ENCODE data around the gene TBRG1. TPM values are rescaled to one million over a fixed set of nuclear protein-coding genes. Genes with fewer than 3 reads are reported as not detected.

The TBRG1 gene
- total RNA-seq, 2 experiments from 2014 or later, result 39.6 to 47.4 TPM

GRCh38 chr11:124627546-124627945 lies 4.9 kb downstream of the TBRG1 start:
- H3K4me3 Mint-ChIP-seq, result no peak overlapping the region
- ChIA-PET CTCF (interaction anchor here (0.5 kb wide), 1 partner anchor 1733 kb away, joined by 3 read pairs; no protein-coding TSS in a partner anchor), POLR2A (interaction anchor here (0.7 kb wide), 1 partner anchor 69 kb away, joined by 3 read pairs; no protein-coding TSS in a partner anchor)
- no peaks in the 10 kb centered on the region for H3K27me3 Mint-ChIP-seq
- H3K9me3 Mint-ChIP-seq, result no peaks in the 10 kb centered on the region
- peaks cover 23% of the 10 kb centered on the region for H3K4me1 Mint-ChIP-seq
- no peak overlapping the region for H3K27ac Mint-ChIP-seq
- H3K36me3 Mint-ChIP-seq (ENCODE audit: low read depth), result peaks cover 59% of the 10 kb centered on the region
- DNase-seq, result no peak

DNA sequence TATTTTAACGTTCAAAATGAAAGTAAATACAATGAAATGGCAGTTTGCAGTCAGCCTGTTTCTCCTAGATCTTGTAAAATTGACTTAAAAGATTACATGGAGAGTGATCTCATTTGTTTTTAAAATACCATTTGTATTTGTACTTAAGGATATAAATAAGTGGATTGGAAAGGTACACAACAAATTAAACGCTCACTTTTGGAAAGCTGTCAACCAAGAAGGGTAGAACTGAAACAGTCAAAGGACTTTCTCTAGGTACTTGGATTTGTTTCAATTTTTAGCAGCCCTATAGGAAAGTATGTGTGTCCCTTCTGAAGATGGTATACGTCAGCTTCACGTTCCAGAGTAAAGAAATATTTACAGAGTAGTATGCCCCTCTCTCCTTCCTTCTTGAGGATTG lies 7.3 kb downstream of the TBRG1 start:
- H3K9me3 Mint-ChIP-seq, result no peaks in the 10 kb centered on the region
- H3K36me3 Mint-ChIP-seq (ENCODE audit: low read depth), result peaks cover 69% of the 10 kb centered on the region
- POLR2A ChIA-PET, result no interaction called here
- no peak overlapping the region for H3K27ac Mint-ChIP-seq
- CTCF ChIA-PET, result interaction anchor here (0.9 to 2.7 kb wide), 2 partner anchors 9 to 13 kb away, joined by 3 to 11 read pairs; no protein-coding TSS in a partner anchor
- no peak for DNase-seq
- H3K4me3 Mint-ChIP-seq, result no peak overlapping the region
- peaks cover 11% of the 10 kb centered on the region for H3K4me1 Mint-ChIP-seq
- no peaks in the 10 kb centered on the region for H3K27me3 Mint-ChIP-seq

GRCh38 chr11:124633355-124633754 lies 10.7 kb downstream of the TBRG1 start:
- H3K27ac Mint-ChIP-seq, result no peak overlapping the region
- ChIA-PET POLR2A (no interaction called here), CTCF (no interaction called here)
- H3K9me3 Mint-ChIP-seq, result no peaks in the 10 kb centered on the region
- no peaks in the 10 kb centered on the region for H3K4me1 Mint-ChIP-seq
- H3K36me3 Mint-ChIP-seq (ENCODE audit: low read depth), result peaks cover 66% of the 10 kb centered on the region
- H3K27me3 Mint-ChIP-seq, result no peaks in the 10 kb centered on the region
- no peak for DNase-seq
- no peak overlapping the region for H3K4me3 Mint-ChIP-seq

- Mint-ChIP-seq H3K4me1 (no peaks in the 10 kb centered on the region), H3K27ac (no peak overlapping the region), H3K27me3 (no peaks in the 10 kb centered on the region), H3K4me3 (no peak overlapping the region), H3K9me3 (no peaks in the 10 kb centered on the region), H3K36me3 (ENCODE audit: low read depth) (peaks cover 55% of the 10 kb centered on the region)
- ChIA-PET POLR2A (no interaction called here), CTCF (interaction anchor here (2.3 kb wide), 1 partner anchor 13 kb away, joined by 6 read pairs; the partner anchor contains the start of gene TBRG1)
- DNase-seq, result no peak
Measured at GRCh38 chr11:124635932-124636331, 13.3 kb downstream of the TBRG1 start.

GRCh38 chr11:124638500-124638899 lies 15.8 kb downstream of the TBRG1 start:
- H3K9me3 Mint-ChIP-seq, result no peaks in the 10 kb centered on the region
- H3K27me3 Mint-ChIP-seq, result no peaks in the 10 kb centered on the region
- no peaks in the 10 kb centered on the region for H3K4me1 Mint-ChIP-seq
- POLR2A ChIA-PET, result no interaction called here
- peaks cover 30% of the 10 kb centered on the region for H3K36me3 Mint-ChIP-seq (ENCODE audit: low read depth)
- no peak overlapping the region for H3K4me3 Mint-ChIP-seq
- DNase-seq, result no peak
- no peak overlapping the region for H3K27ac Mint-ChIP-seq
- CTCF ChIA-PET, result interaction anchor here (1.3 kb wide), 2 partner anchors 13 to 16 kb away, joined by 4 read pairs; no protein-coding TSS in a partner anchor

DNA sequence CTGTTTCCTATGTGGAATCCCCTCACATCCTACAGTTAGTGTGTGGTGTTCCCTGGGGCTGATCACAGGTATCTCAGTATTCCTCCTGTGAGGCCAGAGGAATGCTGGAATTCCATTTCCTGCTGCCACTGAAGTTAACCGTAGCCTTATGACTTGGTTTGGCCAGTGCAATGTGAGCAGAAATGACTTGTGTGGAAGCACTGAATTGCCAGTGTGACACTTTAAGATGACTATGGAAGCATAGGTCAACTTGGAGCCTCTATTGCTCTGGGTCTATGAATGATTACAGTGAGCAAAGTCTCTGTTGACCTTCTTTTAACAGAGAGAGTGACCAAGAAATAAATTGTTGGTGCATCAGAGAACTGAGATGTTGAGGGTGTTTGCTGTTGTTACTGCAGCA lies 16.5 kb downstream of the TBRG1 start:
- Mint-ChIP-seq H3K4me3 (no peak overlapping the region), H3K9me3 (no peaks in the 10 kb centered on the region), H3K4me1 (no peaks in the 10 kb centered on the region), H3K27me3 (no peaks in the 10 kb centered on the region), H3K27ac (no peak overlapping the region), H3K36me3 (ENCODE audit: low read depth) (peaks cover 26% of the 10 kb centered on the region)
- POLR2A ChIA-PET, result no interaction called here
- no peak for DNase-seq
- CTCF ChIA-PET, result interaction anchor here (1.0 to 2.2 kb wide), 4 partner anchors 9 to 30 kb away, joined by 3 to 6 read pairs (median 4); no protein-coding TSS in a partner anchor

DNA sequence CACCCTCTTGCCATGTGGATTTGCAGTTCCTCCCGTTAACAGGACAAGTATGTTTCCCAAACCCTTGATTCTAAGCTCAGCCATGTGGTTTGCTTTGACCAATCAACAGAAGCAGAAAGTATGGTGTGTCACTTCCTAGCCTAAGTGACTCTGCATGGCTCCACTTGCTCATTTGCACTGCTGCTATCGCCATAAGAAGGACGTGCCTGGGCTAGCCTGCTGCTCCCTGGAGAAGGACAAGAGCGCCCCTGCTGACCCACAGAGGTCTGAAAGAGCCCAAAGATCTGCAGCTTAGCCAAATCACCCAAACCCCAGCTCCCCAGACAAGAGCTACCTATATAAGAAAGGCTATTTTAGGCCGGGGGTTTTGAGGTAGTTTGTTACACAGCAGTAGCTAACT lies 18.0 kb downstream of the TBRG1 start:
- peaks cover 26% of the 10 kb centered on the region for H3K36me3 Mint-ChIP-seq (ENCODE audit: low read depth)
- ChIA-PET POLR2A (no interaction called here), CTCF (interaction anchor here (0.7 to 2.2 kb wide), 5 partner anchors 16 to 122 kb away, joined by 3 to 6 read pairs (median 3); no protein-coding TSS in a partner anchor)
- DNase-seq, result no peak
- H3K4me3 Mint-ChIP-seq, result no peak overlapping the region
- H3K27me3 Mint-ChIP-seq, result no peaks in the 10 kb centered on the region
- H3K4me1 Mint-ChIP-seq, result no peaks in the 10 kb centered on the region
- H3K27ac Mint-ChIP-seq, result no peak overlapping the region
- no peaks in the 10 kb centered on the region for H3K9me3 Mint-ChIP-seq

- H3K4me1 Mint-ChIP-seq, result no peaks in the 10 kb centered on the region
- no peak overlapping the region for H3K27ac Mint-ChIP-seq
- H3K27me3 Mint-ChIP-seq, result no peaks in the 10 kb centered on the region
- peaks cover 13% of the 10 kb centered on the region for H3K36me3 Mint-ChIP-seq (ENCODE audit: low read depth)
- POLR2A ChIA-PET, result no interaction called here
- DNase-seq, result no peak
- CTCF ChIA-PET, result interaction anchor here (2.3 to 2.4 kb wide), 2 partner anchors 13 to 26 kb away, joined by 6 to 11 read pairs; no protein-coding TSS in a partner anchor
- H3K9me3 Mint-ChIP-seq, result no peaks in the 10 kb centered on the region
- H3K4me3 Mint-ChIP-seq, result no peak overlapping the region
Measured at GRCh38 chr11:124642628-124643027, 20.0 kb downstream of the TBRG1 start.

DNA sequence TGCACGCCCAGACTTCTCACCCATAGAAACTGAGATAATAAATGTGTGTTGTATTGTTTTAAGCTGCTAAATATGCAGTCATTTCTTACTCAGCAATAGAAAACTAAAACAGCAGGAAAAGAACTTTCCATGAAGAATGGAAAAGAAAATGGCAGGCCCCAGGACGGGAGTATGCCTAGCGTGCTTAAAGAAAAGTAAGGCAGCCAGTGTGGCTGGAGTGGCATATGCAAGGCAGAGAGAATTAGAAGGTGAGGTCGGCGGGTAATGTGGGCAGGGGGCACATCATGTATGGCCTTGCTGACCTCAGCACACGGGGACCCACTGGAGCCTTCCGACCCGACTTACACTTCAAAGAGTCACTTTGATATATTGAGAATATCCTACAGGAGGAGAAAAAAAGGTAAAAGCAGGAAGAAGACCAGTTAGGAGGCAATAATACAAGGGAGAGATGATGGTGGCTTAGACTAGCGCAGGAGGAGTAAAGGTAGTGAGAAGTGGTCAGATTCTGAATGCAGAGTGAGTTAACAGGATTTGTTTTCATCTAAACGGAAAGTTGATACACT lies 20.5 kb downstream of the TBRG1 start:
- ChIA-PET CTCF (interaction anchor here (0.9 to 2.4 kb wide), 4 partner anchors 13 to 202 kb away, joined by 3 to 11 read pairs (median 4); no protein-coding TSS in a partner anchor), POLR2A (no interaction called here)
- no peaks in the 10 kb centered on the region for H3K27me3 Mint-ChIP-seq
- H3K36me3 Mint-ChIP-seq (ENCODE audit: low read depth), result peaks cover 10% of the 10 kb centered on the region
- no peak for DNase-seq
- no peak overlapping the region for H3K4me3 Mint-ChIP-seq
- H3K4me1 Mint-ChIP-seq, result no peaks in the 10 kb centered on the region
- no peak overlapping the region for H3K27ac Mint-ChIP-seq
- no peaks in the 10 kb centered on the region for H3K9me3 Mint-ChIP-seq

- Mint-ChIP-seq H3K27ac (no peak overlapping the region), H3K27me3 (no peaks in the 10 kb centered on the region), H3K4me1 (no peaks in the 10 kb centered on the region)
Measured at GRCh38 chr11:124643605-124644425, 21.2 kb downstream of the TBRG1 start.

DNA sequence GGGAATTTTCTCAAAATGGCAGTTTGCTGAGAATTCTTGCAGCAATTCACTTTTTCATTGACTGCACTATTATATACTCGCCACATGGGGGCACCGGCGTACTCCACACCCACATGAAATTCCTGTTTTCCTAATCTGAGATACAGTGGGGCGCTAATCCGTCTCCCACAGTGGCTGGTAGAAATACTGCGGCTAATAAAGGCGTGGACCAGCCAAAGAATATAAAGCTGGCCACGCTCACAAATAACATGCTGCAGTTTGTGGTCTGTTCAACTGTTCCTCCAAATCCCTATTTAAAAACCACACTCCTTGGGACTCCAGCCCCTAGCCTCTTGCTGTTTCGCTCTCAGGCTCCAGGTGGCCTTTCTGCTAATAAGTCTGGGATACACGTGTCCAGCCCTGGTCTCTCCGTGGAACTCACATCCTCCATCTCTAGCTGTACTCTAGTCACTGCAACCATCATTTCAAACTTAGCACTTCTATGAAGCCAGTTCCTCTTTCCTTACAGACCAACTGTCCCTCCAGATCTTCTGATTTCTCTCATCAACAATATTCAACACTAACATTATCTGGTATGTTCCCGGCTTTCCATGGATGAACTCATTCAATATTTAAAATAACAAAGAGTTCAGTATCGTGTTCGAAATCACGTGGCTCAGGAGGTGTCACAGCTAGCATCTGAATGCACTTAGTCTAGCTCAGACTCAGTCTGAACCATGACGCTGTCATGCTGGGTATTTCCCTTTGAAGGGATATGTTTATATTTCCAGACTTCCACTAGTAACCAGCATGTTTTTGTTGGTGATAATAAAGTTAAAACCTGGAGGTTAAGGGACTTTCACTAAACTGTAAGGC lies 22.0 kb downstream of the TBRG1 start:
- CTCF ChIA-PET, result interaction anchor here (0.8 to 0.9 kb wide), 5 partner anchors 22 to 479 kb away, joined by 3 read pairs; partner anchors contain the start of gene TBRG1
- Mint-ChIP-seq H3K27ac (no peak overlapping the region), H3K36me3 (ENCODE audit: low read depth) (peaks cover 3% of the 10 kb centered on the region), H3K9me3 (no peaks in the 10 kb centered on the region), H3K4me1 (no peaks in the 10 kb centered on the region), H3K27me3 (no peaks in the 10 kb centered on the region), H3K4me3 (no peak overlapping the region)
- POLR2A ChIA-PET, result no interaction called here
- DNase-seq, result peak; percentile 23

More at GRCh38 chr11:124643605-124644425, 21.2 kb downstream of the TBRG1 start:
- H3K9me3 Mint-ChIP-seq, result no peaks in the 10 kb centered on the region
- ChIA-PET CTCF (interaction anchor here (0.9 to 2.4 kb wide), 5 partner anchors 14 to 202 kb away, joined by 3 to 11 read pairs (median 3); no protein-coding TSS in a partner anchor), POLR2A (no interaction called here)
- H3K36me3 Mint-ChIP-seq (ENCODE audit: low read depth), result peaks cover 4% of the 10 kb centered on the region
- DNase-seq, result no peak
- H3K4me3 Mint-ChIP-seq, result no peak overlapping the region

DNA sequence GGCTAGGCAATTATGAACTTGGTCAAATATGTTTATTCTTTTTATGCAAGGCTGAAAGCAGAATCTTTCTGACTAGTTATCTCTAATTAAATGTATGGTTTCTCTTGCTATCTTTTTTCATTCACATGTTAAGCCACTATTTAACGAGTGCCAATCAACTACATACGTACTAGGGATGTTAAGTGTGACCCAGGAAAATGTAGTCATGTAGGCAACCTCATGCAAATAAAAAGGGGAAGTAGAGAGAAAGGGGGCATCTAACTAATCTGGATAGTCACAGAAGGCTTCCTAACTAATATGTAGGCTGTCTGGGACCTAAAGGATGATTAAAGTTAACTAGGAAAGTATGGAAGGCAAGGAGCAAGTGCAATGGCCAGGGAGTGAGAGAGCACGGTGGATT lies 23.5 kb downstream of the TBRG1 start:
- H3K36me3 Mint-ChIP-seq (ENCODE audit: low read depth), result no peaks in the 10 kb centered on the region
- no peak overlapping the region for H3K27ac Mint-ChIP-seq
- CTCF ChIA-PET, result no interaction called here
- H3K9me3 Mint-ChIP-seq, result no peaks in the 10 kb centered on the region
- no peak for DNase-seq
- H3K4me1 Mint-ChIP-seq, result no peaks in the 10 kb centered on the region
- POLR2A ChIA-PET, result no interaction called here
- H3K27me3 Mint-ChIP-seq, result no peaks in the 10 kb centered on the region
- H3K4me3 Mint-ChIP-seq, result no peak overlapping the region
